ENCODE measurements around the gene TBC1D22B. TPM values are rescaled to one million over a fixed set of nuclear protein-coding genes. Genes with fewer than 3 reads are reported as not detected.

The TBC1D22B gene
- total and polyA plus RNA-seq, 2 of the 13 experiments (the other 11 are each of a cell fraction or from before 2014, with no cell fraction given): 9.7 to 12.9 TPM

DNA sequence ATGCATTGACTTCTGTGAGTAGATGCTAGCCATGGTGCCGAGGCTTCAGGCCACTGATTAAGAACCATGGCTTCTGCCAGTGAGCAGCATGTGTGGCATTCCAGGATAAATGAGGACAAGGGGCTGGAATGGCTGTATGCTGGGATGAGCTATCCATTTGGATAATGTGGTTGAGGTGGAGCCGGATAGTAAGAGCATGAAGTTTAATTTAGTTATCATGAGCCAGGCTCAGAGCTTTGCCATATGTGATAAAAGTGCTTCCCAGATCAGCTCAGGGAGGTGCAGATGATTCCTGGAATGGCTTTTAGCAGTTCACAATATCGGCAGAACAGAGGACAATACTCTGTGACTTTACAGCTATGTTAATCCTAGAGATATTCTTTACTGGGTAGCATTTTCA is 61.6 kb downstream of the TBC1D22B start:
- no TSS peak for BruUV-seq (replicated peaks)
- Histone ChIP-seq H3K27me3 (ENCODE audit: control insufficient read depth in 1 of 2, insufficient read depth in 2 of 2, low read length in 2 of 2) (no peaks in the 10 kb centered on the region), H3K4me1 (ENCODE audit: insufficient read depth, low read length) (peaks cover 15% of the 10 kb centered on the region), H3K4me3 (replicated peaks in 1 of 3; ENCODE audit: insufficient read depth in 1 of 3, low read depth in 2 of 3, low read length in 3 of 3) (no peak overlapping the region), H3K27ac (ENCODE audit: extremely low read length, insufficient read depth, low read length) (no peak overlapping the region), H2AFZ (ENCODE audit: low read length) (no peak overlapping the region), H3K9ac (ENCODE audit: insufficient read depth, low read depth, low read length) (no peak overlapping the region), H4K20me1 (ENCODE audit: insufficient read depth, low read length) (no peaks in the 10 kb centered on the region), H3K79me2 (ENCODE audit: insufficient read depth, low read length) (no peaks in the 10 kb centered on the region), H3K4me2 (ENCODE audit: low read depth, low read length) (no peak overlapping the region), H3K9me3 (ENCODE audit: low read length) (no peaks in the 10 kb centered on the region), H3K36me3 (replicated peaks in 1 of 2; ENCODE audit: control insufficient read depth in 1 of 2, insufficient read depth in 2 of 2, low read length in 2 of 2) (peaks cover 26 to 70% of the 10 kb centered on the region in 2 experiments)
- TF ChIP-seq IRF2 (CRISPR knock-in tag; IDR thresholded peaks at IDR 0.05) (no peak), MYNN (CRISPR knock-in tag; IDR thresholded peaks at IDR 0.05; ENCODE audit: low read depth) (no peak), ZNF335 (CRISPR knock-in tag; IDR thresholded peaks at IDR 0.05) (no peak), RBFOX2 (IDR thresholded peaks at IDR 0.05; ENCODE audit: low read depth, low read length) (no peak), ZKSCAN8 (CRISPR knock-in tag; IDR thresholded peaks at IDR 0.05; ENCODE audit: borderline replicate concordance) (no peak), MTA1 (CRISPR knock-in tag; IDR thresholded peaks at IDR 0.05; ENCODE audit: borderline replicate concordance) (no peak), GZF1 (CRISPR knock-in tag; IDR thresholded peaks at IDR 0.05) (no peak), ATF1 (CRISPR knock-in tag; IDR thresholded peaks at IDR 0.05) (no peak), ZNF232 (CRISPR knock-in tag; IDR thresholded peaks at IDR 0.05; ENCODE audit: borderline replicate concordance) (no peak), JUNB (CRISPR knock-in tag; IDR thresholded peaks at IDR 0.05; ENCODE audit: borderline replicate concordance) (no peak), CREM (IDR thresholded peaks at IDR 0.05) (no peak), CREM (CRISPR knock-in tag; IDR thresholded peaks at IDR 0.05) (no peak), ZNF44 (CRISPR knock-in tag; IDR thresholded peaks at IDR 0.05) (no peak), SOX6 (IDR thresholded peaks at IDR 0.05) (no peak), SOX6 (CRISPR knock-in tag; IDR thresholded peaks at IDR 0.05) (no peak)
- TF ChIP-seq, protein P1, sequence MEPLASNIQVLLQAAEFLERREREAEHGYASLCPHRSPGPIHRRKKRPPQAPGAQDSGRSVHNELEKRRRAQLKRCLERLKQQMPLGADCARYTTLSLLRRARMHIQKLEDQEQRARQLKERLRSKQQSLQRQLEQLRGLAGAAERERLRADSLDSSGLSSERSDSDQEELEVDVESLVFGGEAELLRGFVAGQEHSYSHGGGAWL (CRISPR knock-in tag; IDR thresholded peaks at IDR 0.05): no peak
- TF ChIP-seq, protein P2, sequence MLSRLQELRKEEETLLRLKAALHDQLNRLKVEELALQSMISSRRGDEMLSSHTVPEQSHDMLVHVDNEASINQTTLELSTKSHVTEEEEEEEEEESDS (CRISPR knock-in tag; IDR thresholded peaks at IDR 0.05; ENCODE audit: borderline replicate concordance): no peak
- TF ChIP-seq, protein P3, sequence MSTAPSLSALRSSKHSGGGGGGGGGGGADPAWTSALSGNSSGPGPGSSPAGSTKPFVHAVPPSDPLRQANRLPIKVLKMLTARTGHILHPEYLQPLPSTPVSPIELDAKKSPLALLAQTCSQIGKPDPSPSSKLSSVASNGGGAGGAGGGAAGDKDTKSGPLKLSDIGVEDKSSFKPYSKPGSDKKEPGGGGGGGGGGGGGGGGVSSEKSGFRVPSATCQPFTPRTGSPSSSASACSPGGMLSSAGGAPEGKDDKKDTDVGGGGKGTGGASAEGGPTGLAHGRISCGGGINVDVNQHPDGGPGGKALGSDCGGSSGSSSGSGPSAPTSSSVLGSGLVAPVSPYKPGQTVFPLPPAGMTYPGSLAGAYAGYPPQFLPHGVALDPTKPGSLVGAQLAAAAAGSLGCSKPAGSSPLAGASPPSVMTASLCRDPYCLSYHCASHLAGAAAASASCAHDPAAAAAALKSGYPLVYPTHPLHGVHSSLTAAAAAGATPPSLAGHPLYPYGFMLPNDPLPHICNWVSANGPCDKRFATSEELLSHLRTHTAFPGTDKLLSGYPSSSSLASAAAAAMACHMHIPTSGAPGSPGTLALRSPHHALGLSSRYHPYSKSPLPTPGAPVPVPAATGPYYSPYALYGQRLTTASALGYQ (CRISPR knock-in tag; IDR thresholded peaks at IDR 0.05): no peak
- TF ChIP-seq, protein P4, sequence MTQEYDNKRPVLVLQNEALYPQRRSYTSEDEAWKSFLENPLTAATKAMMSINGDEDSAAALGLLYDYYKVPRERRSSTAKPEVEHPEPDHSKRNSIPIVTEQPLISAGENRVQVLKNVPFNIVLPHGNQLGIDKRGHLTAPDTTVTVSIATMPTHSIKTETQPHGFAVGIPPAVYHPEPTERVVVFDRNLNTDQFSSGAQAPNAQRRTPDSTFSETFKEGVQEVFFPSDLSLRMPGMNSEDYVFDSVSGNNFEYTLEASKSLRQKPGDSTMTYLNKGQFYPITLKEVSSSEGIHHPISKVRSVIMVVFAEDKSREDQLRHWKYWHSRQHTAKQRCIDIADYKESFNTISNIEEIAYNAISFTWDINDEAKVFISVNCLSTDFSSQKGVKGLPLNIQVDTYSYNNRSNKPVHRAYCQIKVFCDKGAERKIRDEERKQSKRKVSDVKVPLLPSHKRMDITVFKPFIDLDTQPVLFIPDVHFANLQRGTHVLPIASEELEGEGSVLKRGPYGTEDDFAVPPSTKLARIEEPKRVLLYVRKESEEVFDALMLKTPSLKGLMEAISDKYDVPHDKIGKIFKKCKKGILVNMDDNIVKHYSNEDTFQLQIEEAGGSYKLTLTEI (CRISPR knock-in tag; conservative IDR thresholded peaks at IDR 0.05): no peak
- no peak for ATAC-seq
- in situ Hi-C loops (cut with HindIII; ENCODE audit: extremely low pct_ligation_motif_present, low pct_unique_long_range_greater_than_20kb): no loop called here
- no peak for DNase-seq (ENCODE audit: low spot score)
- POLR2A ChIA-PET: no interaction called here
- intact Hi-C loops (cut with micrococcal nuclease; ENCODE audit: unreplicated experiment): no loop called here
- no peak for FAIRE-seq
- CTCF ChIA-PET (ENCODE audit: low intra/inter-chr PET ratio, low total read pairs): no interaction called here
- whole genome bisulfite sequencing (ENCODE audit: low lambda C conversion rate): 97% methylated on average over 3 of the region's 3 CpGs

Measured in HepG2 (cell line).